ENCODE measurements around the gene NCAM2. TPM values are rescaled to one million over a fixed set of nuclear protein-coding genes. Genes with fewer than 3 reads are reported as not detected.

The NCAM2 gene
- total RNA-seq, 1 donor from 2014 or later = 1.3 TPM

DNA sequence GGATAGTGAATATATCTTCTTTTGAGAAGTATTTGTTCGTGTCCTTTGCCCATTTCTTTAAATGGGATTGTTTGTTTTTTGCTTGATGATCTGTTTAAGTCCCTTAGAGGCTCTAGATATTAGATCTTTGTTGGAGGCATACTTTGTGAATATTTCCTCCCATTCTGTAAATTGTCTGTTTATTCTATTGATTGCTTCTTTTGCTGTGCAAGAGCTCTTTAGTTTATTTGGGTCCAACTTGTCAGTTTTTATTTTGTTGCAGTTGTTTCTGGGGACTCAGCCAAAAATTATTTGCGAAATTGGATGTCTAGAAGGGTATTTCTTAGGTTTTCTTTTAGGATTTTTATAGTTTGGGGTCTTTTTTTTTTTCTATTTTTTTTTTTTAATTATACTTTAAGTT lies 302.8 kb downstream of the NCAM2 start:
- DNase-seq (ENCODE audit: low read depth) = no peak
- no peak for FAIRE-seq
- Histone ChIP-seq H3K36me3 (ENCODE audit: control insufficient read depth, insufficient read depth, low read length) (no peaks in the 10 kb centered on the region), H3K27me3 (ENCODE audit: control insufficient read depth, insufficient read depth, low read length) (no peaks in the 10 kb centered on the region), H3K4me3 (ENCODE audit: low read depth, low read length) (no peak overlapping the region)
- TF ChIP-seq, protein P1, sequence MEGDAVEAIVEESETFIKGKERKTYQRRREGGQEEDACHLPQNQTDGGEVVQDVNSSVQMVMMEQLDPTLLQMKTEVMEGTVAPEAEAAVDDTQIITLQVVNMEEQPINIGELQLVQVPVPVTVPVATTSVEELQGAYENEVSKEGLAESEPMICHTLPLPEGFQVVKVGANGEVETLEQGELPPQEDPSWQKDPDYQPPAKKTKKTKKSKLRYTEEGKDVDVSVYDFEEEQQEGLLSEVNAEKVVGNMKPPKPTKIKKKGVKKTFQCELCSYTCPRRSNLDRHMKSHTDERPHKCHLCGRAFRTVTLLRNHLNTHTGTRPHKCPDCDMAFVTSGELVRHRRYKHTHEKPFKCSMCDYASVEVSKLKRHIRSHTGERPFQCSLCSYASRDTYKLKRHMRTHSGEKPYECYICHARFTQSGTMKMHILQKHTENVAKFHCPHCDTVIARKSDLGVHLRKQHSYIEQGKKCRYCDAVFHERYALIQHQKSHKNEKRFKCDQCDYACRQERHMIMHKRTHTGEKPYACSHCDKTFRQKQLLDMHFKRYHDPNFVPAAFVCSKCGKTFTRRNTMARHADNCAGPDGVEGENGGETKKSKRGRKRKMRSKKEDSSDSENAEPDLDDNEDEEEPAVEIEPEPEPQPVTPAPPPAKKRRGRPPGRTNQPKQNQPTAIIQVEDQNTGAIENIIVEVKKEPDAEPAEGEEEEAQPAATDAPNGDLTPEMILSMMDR (IDR thresholded peaks at IDR 0.05; ENCODE audit: insufficient read depth, low read length, severe bottlenecking) = no peak

DNA sequence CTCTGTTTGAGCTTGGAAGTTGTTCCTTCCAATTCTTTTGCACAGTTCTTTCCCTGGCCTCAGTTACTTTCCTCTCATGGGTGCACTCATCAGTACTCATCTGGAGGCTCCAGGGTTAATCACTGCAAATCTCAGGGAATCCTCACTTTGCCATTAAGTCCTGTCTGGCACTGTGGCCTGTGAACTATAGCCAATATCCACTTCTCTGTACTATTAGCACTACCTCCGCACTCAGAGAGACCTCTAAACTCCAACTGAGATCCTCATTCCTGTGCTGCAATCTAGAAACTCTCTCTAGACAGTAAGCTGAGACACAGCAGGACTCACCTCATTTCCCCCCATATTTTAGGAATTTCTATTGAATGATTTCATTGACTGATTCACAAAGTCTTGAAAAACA lies 311.3 kb downstream of the NCAM2 start:
- H3K36me3 ChIP-seq (ENCODE audit: control insufficient read depth, insufficient read depth, low read length) = no peaks in the 10 kb centered on the region
- no peak for FAIRE-seq
- no peak overlapping the region for H3K4me3 ChIP-seq (ENCODE audit: low read depth, low read length)
- DNase-seq (ENCODE audit: low read depth) = no peak
- TF ChIP-seq, protein P1 (IDR thresholded peaks at IDR 0.05; ENCODE audit: insufficient read depth, low read length, severe bottlenecking) = no peak
- no peaks in the 10 kb centered on the region for H3K27me3 ChIP-seq (ENCODE audit: control insufficient read depth, insufficient read depth, low read length)

DNA sequence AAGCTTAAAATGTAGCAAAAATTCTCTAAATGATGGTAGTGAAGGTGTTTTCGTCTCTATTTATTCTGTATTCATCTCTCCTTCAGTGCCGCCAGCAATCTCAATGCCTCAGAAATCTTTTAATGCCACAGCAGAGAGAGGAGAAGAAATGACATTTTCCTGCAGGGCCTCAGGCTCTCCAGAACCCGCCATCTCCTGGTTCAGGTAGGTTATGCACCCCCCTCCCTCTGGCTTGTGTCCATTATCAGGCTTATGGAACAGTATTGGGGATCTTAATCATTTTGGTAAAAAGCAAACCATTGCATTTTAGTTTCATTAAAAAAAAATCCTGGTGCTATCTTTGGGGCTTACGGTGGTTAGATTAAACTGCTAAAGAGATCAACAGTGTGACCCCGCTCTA lies 326.1 kb downstream of the NCAM2 start:
- TF ChIP-seq, protein P1 (IDR thresholded peaks at IDR 0.05; ENCODE audit: insufficient read depth, low read length, severe bottlenecking) = no peak
- no peak for DNase-seq (ENCODE audit: low read depth)
- no peak for FAIRE-seq
- Histone ChIP-seq H3K4me3 (ENCODE audit: low read depth, low read length) (no peak overlapping the region), H3K27me3 (ENCODE audit: control insufficient read depth, insufficient read depth, low read length) (no peaks in the 10 kb centered on the region), H3K36me3 (ENCODE audit: control insufficient read depth, insufficient read depth, low read length) (no peaks in the 10 kb centered on the region)

DNA sequence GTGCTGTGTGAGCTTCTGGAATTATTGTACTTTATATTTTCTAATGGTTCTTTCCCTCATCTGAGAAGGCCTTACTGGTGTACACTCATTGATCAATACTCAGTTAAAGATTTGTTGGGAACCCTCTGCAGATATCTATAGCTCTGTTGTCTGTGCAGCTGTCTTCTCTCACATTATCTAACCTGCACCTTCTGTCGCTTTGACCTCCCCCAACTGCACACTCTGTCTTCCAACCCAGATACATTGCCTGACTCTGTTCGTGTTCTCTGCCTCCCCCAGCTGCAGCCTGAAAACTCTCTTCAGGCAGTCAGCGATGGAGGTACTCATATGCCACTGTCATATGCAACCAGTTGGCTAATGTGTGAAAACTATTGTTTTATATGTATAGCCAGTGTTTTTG lies 334.3 kb downstream of the NCAM2 start:
- FAIRE-seq = no peak
- Histone ChIP-seq H3K4me3 (ENCODE audit: low read depth, low read length) (no peak overlapping the region), H3K36me3 (ENCODE audit: control insufficient read depth, insufficient read depth, low read length) (no peaks in the 10 kb centered on the region), H3K27me3 (ENCODE audit: control insufficient read depth, insufficient read depth, low read length) (no peaks in the 10 kb centered on the region)
- TF ChIP-seq, protein P1 (IDR thresholded peaks at IDR 0.05; ENCODE audit: insufficient read depth, low read length, severe bottlenecking) = no peak
- no peak for DNase-seq (ENCODE audit: low read depth)

DNA sequence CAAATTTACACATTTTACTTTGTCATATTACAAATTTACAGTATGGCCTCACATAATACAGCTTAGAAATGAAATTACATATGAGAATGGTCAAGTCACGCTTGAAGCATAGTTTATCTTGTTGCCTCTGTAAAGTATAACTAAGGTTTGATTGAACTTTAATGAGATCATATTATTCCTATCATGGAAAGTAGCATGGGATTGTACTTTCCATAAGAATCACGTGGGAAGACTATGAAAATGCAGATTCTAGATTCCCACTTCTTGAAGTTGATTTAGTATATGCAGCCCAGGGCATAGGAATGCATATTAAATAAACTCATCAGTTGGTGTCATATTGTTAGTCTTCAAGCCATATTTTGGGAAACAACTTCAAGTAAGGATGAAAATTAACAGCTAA lies 342.8 kb downstream of the NCAM2 start:
- H3K27me3 ChIP-seq (ENCODE audit: control insufficient read depth, insufficient read depth, low read length) = no peaks in the 10 kb centered on the region
- TF ChIP-seq, protein P1 (IDR thresholded peaks at IDR 0.05; ENCODE audit: insufficient read depth, low read length, severe bottlenecking) = no peak
- H3K4me3 ChIP-seq (ENCODE audit: low read depth, low read length) = no peak overlapping the region
- FAIRE-seq (no peak), DNase-seq (ENCODE audit: low read depth) (no peak)
- H3K36me3 ChIP-seq (ENCODE audit: control insufficient read depth, insufficient read depth, low read length) = no peaks in the 10 kb centered on the region

DNA sequence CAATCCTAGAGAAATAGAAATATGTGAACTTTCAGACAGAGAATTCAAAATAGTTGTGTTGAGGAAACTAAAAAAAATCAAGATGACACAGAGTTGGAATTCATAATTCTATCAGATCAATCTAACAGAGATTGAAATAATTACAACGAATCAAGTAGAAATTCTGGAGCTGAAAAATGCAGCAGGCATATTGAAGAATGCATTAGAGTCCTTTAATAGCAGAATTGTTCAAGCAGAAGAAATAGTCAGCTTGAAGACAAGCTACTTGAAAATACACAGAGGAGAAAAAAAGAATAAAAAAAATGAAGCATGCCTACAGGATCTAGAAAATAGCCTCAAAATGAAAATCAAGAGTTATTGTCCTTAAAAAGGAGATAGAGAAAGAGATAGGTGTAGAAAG lies 347.1 kb downstream of the NCAM2 start:
- Histone ChIP-seq H3K27me3 (ENCODE audit: control insufficient read depth, insufficient read depth, low read length) (no peaks in the 10 kb centered on the region), H3K4me3 (ENCODE audit: low read depth, low read length) (no peak overlapping the region), H3K36me3 (ENCODE audit: control insufficient read depth, insufficient read depth, low read length) (no peaks in the 10 kb centered on the region)
- TF ChIP-seq, protein P1 (IDR thresholded peaks at IDR 0.05; ENCODE audit: insufficient read depth, low read length, severe bottlenecking) = no peak
- DNase-seq (ENCODE audit: low read depth) (no peak), FAIRE-seq (no peak)
